HepG2 (cell line): Measurements from ENCODE around the gene TMEM223. TPM values are rescaled to one million over a fixed set of nuclear protein-coding genes. Genes with fewer than 3 reads are reported as not detected.

Experiments used
- CREM ChIP-seq, 2 experiments: sonication (generic) in 1 of 2; formaldehyde crosslinking in 1 of 2; IDR thresholded peaks; 2 replicates each; pipeline versions ENCODE4 v1.4.0 to v1.6.1; 2016 to 2020; ENCODE audit warnings: antibody characterized with exemption in 1 of 2, mild to moderate bottlenecking in 1 of 2, missing genetic modification reagents in 1 of 2
- FOXA3 ChIP-seq: IDR thresholded peaks from 2 replicates; pipeline ENCODE4 v1.6.1; 2016; ENCODE audit warnings: missing genetic modification reagents, missing compliant biosample characterization
- HMGXB4 ChIP-seq, 2 experiments: sonication (generic) in 1 of 2; formaldehyde crosslinking in 1 of 2; IDR thresholded peaks; 2 replicates each; pipeline versions ENCODE4 v1.4.0 to v1.6.1; 2018 to 2020; ENCODE audit warnings: missing genetic modification reagents in 2 of 2, borderline replicate concordance in 1 of 2, low read depth in 1 of 2, mild to moderate bottlenecking in 1 of 2, missing biosample characterization in 1 of 2
- SNAPC4 ChIP-seq: sonication (generic); formaldehyde crosslinking; IDR thresholded peaks from 2 replicates; pipeline ENCODE4 v1.4.0; 2020; ENCODE audit warnings: mild to moderate bottlenecking, missing genetic modification reagents
- STAT6 ChIP-seq: sonication (generic); formaldehyde crosslinking; IDR thresholded peaks from 2 replicates; pipeline ENCODE4 v1.4.0; 2020; ENCODE audit warnings: missing genetic modification reagents, mild to moderate bottlenecking, borderline replicate concordance
- ZBTB26 ChIP-seq: IDR thresholded peaks from 2 replicates; pipeline ENCODE4 v1.6.1; 2016; ENCODE audit warnings: missing compliant biosample characterization, missing genetic modification reagents, borderline replicate concordance
- ZNF563 ChIP-seq: sonication (generic); formaldehyde crosslinking; IDR thresholded peaks from 2 replicates; pipeline ENCODE4 v1.8.0; 2022; ENCODE audit warnings: mild to moderate bottlenecking, moderate library complexity, missing genetic modification reagents
- ZNF614 ChIP-seq: IDR thresholded peaks from 2 replicates; pipeline ENCODE4 v1.6.1; 2018; ENCODE audit warnings: missing biosample characterization, missing genetic modification reagents, inconsistent platforms, borderline replicate concordance
- ZNF687 ChIP-seq: sonication (generic); formaldehyde crosslinking; IDR thresholded peaks from 2 replicates; pipeline ENCODE4 v1.5.1; 2020; ENCODE audit warnings: mild to moderate bottlenecking, missing genetic modification reagents, moderate library complexity
- ZNF775 ChIP-seq: sonication (generic); formaldehyde crosslinking; IDR thresholded peaks from 2 replicates; pipeline ENCODE4 v1.4.0; 2020; ENCODE audit warnings: missing genetic modification reagents, mild to moderate bottlenecking, moderate library complexity, borderline replicate concordance
- polyA plus RNA-seq, 8 experiments: library from polyadenylated mRNA; depleted of rRNA in 3 of 8; stranded (reverse) in 7 of 8; unstranded in 1 of 8; fragments of >200 nt; fragmentation: Illumina TruSeq in 4 of 8; extraction: Trizol in 4 of 8; gene quantifications; 2 replicates each; pipeline versions ENCODE4 v1.2.1 to v1.2.3, GENCODE V29; 2011 to 2016; ENCODE audit warnings: low read depth in 4 of 8, missing spikeins in 1 of 8, mixed read lengths in 1 of 8; ENCODE audit not compliant: insufficient read depth in 1 of 8
- total RNA-seq, 5 experiments: library from RNA; depleted of rRNA; stranded (reverse); fragments of >200 nt; fragmentation: Illumina TruSeq; extraction: Trizol; gene quantifications; 2 replicates each; pipeline ENCODE4 v1.2.3, GENCODE V29; 2016; ENCODE audit warnings: low read depth in 1 of 5

The TMEM223 gene
- total and polyA plus RNA-seq, 2 of the 13 experiments (the other 11 are each of a cell fraction or from before 2014, with no cell fraction given): 19.5 to 24.9 TPM

GRCh38 chr11:62839050-62839945 lies 47.5 kb upstream of the TMEM223 start, which contains the start of gene WDR74 (continued):
- TF ChIP-seq HMGXB4 (CRISPR knock-in tag; IDR thresholded peaks at IDR 0.05; ENCODE audit: borderline replicate concordance in 1 of 2, low read depth in 1 of 2) (peak; percentile 71 to 83; a peak in 3 of 4 replicates), ZNF563 (CRISPR knock-in tag) (no peak), SNAPC4 (CRISPR knock-in tag) (peak; percentile 92; the same call in 1 of the 2 replicates), STAT6 (no peak), ZNF775 (CRISPR knock-in tag) (0 out of 2 replicates have a peak, but pooled peaks have one; percentile 60), ZNF687 (CRISPR knock-in tag) (peak; percentile 91), ZBTB26 (CRISPR knock-in tag) (peak; percentile 82), FOXA3 (CRISPR knock-in tag) (peak; percentile 72), ZNF614 (peak; percentile 67; the same call in 1 of the 2 replicates), CREM (IDR thresholded peaks at IDR 0.05) (peak; percentile 99), CREM (CRISPR knock-in tag; IDR thresholded peaks at IDR 0.05) (peak; percentile 94)
